Astrocyte of the cerebellum (primary cell): ENCODE results near the gene KLHDC9.

Experiments
- DNase-seq: peaks from one replicate; pipeline ENCODE4 v3.0.0-alpha.2; 2011; ENCODE audit warnings: low read depth
- H3K4me3 ChIP-seq: 2 replicates; pipeline ENCODE4 v1.5.1; 2011; ENCODE audit warnings: mild to moderate bottlenecking, low read depth, low read length, moderate library complexity
- in situ Hi-C: cut with HindIII; loops from 2 replicates; pipeline ENCODE4 v1.10.0; 2017; ENCODE audit warnings: low sequenced_read_pairs
- TF ChIP-seq, protein P1 (sequence below): IDR thresholded peaks from 2 replicates; pipeline ENCODE4 v1.5.1; 2012; ENCODE audit warnings: low read length, low read depth, moderate library complexity, mild to moderate bottlenecking; ENCODE audit errors: missing control alignments

KLHDC9 gene

DNA sequence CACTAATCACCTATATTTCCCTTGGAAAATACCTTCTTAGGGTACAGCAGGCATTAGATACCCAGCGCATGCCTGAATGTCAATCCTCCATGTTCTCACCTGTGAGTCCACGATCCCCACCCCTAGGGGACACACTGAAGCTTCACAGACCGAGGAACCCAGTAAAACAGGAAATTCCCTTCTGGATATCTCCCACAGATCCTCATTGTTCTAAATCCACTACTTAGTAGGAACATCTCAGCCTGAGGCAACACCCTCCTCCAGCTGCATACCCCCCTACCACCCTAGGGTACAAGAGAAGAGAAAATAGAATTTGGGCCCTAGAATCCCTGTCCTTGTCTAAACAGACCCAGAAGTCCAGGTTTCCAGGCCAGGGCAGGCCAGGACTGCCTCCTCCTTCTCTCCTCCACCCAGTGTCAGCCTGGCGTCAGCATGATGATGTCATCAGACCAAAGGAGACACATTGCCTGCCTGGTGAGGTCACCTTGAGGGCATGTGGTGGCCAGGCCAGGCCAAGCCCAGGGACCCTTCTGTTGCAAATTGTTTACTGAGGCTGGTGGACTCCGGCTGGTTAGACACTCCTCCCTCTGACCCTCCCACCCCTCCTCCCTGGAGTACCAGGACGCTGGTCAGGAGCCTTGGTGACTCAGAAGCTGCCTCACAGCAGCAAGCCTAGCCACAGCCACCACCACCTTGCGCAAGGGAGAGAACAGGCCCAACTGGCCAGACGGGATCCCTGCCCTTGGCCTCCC is 15.0 kb upstream of the KLHDC9 start:
- DNase-seq = peak; percentile 84
- in situ Hi-C loops = no loop called here
- no peak overlapping the region for H3K4me3 ChIP-seq
- TF ChIP-seq, protein P1, sequence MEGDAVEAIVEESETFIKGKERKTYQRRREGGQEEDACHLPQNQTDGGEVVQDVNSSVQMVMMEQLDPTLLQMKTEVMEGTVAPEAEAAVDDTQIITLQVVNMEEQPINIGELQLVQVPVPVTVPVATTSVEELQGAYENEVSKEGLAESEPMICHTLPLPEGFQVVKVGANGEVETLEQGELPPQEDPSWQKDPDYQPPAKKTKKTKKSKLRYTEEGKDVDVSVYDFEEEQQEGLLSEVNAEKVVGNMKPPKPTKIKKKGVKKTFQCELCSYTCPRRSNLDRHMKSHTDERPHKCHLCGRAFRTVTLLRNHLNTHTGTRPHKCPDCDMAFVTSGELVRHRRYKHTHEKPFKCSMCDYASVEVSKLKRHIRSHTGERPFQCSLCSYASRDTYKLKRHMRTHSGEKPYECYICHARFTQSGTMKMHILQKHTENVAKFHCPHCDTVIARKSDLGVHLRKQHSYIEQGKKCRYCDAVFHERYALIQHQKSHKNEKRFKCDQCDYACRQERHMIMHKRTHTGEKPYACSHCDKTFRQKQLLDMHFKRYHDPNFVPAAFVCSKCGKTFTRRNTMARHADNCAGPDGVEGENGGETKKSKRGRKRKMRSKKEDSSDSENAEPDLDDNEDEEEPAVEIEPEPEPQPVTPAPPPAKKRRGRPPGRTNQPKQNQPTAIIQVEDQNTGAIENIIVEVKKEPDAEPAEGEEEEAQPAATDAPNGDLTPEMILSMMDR = no peak

DNA sequence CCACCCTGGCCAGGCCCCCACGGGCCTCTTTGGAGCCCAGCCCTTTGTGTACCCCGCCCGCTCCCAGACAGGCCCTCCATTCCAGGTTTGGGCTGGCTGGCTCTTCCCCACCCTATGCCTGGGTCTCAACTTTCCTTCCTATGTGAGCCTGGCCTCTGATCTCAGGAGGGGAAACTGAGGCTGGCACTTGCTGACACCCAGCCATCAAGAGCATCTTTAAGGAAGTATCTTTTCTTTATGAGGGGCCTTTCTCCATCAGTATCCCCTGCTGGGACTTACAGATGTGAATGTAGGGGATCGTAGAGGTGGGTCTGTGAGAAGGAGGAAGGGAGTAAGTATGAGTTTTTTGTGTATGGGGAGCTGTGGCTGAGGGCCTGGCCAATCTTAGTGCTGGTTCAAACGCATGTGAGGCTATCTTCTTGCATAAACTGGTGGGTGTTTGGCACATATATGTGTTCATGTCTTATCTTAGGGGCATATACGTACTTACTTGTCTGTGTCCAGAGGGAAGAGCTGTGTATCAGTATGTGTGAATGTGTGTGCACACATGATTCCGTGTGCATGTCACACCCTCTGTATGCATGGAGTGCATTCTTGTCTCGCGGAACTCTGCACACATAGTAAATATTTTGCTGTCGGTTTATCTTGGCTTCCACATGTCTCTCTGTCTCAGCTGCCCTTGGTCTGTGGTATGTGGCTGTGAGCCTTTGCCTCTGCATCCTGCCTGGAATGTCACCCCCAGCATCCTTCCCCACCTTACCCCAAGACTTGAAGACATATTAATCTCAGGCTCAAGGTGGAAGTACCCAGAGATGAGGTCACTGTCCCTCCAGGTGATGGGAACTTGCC is 14.2 kb upstream of the KLHDC9 start:
- H3K4me3 ChIP-seq = no peak overlapping the region
- no peak for DNase-seq
- in situ Hi-C loops = no loop called here
- TF ChIP-seq, protein P1 = no peak

DNA sequence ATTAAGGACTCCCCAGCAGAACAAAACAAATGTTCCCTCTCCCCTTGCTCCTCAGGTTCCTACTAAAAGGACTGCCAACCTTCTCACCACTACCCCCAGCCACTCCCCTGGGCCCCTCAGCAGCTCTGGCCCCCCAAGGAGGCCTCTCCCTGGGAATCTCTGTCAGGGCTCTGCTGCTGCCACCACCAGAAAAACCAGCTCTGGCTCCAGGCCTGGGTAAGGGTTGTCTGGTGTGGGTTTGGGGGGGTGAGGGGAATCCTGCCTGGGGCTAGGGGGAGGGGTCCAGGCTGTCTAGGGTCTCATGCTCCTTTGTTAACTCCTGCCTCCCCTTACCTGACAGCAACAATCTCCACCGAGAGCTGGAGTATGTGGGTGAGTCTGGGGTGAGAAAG is 13.6 kb upstream of the KLHDC9 start:
- TF ChIP-seq, protein P1 = no peak
- H3K4me3 ChIP-seq = no peak overlapping the region
- DNase-seq = no peak
- in situ Hi-C loops = no loop called here

DNA sequence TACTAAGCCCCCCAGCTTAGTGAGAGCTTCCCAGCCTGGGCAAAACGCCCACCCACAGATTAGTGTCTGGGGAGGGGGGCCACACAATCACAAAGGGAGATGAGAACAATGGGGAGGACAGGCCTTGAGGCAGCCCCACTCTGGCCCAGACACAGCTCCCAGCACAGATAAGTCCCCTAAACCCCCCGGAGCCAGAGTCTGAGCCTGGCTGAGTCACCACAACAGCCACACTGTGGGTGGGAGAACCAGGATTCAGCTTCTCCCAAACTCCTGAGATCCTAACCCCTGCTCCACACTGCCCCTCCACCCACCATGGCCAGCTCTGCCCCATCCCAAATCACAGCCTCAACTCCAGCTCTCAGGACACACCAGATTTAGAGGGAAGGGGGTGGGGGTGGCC is 13.0 kb upstream of the KLHDC9 start:
- no peak overlapping the region for H3K4me3 ChIP-seq
- DNase-seq = no peak
- TF ChIP-seq, protein P1 = no peak
- in situ Hi-C loops = no loop called here

DNA sequence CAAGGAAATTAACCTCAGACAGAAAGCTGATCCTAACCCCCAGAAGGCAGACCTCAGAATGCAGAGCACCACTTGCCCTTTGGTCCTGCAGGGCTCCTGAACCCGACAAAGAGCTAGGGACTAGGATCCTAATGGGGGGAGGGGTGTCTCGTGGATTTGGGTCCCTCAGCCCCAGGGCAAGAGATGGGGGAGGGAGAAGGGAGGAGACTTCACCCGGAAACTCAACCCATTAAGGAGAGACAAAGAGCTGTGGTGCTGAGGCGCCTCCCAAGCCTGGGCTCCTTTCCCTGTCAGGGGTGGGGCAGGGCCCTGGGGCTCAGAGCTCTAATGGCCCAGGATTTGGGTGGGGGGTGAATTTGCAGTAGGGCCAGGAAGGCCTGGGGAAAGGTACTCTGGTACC is 11.7 kb upstream of the KLHDC9 start:
- TF ChIP-seq, protein P1 = no peak
- no peak for DNase-seq
- no peak overlapping the region for H3K4me3 ChIP-seq
- in situ Hi-C loops = no loop called here

DNA sequence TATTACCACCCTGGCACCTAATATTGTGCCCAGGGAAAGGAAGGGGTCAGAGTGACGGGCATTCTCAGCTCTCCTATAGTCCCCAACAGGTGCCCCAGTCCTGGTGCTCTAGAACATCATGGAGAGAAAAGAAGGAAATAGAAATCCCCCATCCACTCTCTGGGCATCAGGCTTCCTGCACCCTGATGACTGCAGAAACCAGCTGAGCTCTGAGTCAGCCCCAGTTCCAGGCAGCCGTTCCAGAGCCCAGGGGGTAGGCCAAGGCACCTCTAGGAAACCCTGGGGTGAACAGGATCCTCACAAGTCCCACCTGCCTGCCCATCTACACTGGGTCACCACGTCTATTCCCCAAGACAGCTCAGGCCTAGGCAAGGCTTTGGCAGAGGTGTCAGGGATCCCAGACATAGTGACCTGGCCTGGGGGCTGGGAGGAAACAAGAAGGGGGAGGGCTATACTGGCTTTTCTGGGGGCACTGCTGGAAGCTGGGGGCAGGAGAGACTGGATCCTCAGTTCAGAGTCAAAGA is 9.5 kb upstream of the KLHDC9 start:
- TF ChIP-seq, protein P1 = no peak
- no peak for DNase-seq

More for the DNA sequence above, 9.5 kb upstream of the KLHDC9 start:
- in situ Hi-C loops = no loop called here
- no peak overlapping the region for H3K4me3 ChIP-seq
